ENCODE data around the gene DLGAP1.

DNA sequence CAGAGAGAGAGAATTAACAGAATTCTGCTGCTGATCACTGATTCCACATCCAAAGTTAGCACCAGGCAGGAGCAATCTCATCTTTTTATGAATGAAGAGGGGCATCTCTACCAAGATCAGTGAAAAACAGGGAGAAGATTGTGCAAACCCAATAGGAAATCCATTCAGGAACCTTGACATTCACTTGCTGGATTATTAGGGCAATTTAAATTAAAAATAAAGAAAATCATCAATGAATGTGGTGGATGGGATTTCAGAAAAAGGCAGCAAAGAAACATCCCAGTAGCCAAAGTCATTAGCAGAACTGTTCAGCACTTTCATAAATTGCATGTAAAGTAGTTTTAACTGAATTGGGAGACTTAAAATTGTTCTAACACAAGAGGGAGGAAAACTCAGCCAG, 581.9 kb downstream of the DLGAP1 start:
- TF ChIP-seq, protein P1, sequence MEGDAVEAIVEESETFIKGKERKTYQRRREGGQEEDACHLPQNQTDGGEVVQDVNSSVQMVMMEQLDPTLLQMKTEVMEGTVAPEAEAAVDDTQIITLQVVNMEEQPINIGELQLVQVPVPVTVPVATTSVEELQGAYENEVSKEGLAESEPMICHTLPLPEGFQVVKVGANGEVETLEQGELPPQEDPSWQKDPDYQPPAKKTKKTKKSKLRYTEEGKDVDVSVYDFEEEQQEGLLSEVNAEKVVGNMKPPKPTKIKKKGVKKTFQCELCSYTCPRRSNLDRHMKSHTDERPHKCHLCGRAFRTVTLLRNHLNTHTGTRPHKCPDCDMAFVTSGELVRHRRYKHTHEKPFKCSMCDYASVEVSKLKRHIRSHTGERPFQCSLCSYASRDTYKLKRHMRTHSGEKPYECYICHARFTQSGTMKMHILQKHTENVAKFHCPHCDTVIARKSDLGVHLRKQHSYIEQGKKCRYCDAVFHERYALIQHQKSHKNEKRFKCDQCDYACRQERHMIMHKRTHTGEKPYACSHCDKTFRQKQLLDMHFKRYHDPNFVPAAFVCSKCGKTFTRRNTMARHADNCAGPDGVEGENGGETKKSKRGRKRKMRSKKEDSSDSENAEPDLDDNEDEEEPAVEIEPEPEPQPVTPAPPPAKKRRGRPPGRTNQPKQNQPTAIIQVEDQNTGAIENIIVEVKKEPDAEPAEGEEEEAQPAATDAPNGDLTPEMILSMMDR (IDR thresholded peaks at IDR 0.05; ENCODE audit: low read depth, low read length), result no peak
- TF ChIP-seq EZH2phosphoT487 (IDR thresholded peaks at IDR 0.05; ENCODE audit: low read depth), result no peak
